Breast epithelium (tissue), 3 donors: ENCODE data around the gene SPR.
"Not testable (repeated sequence)": the region's sequence is repeated elsewhere in the genome, so short reads cannot be mapped to it uniquely, and the experiment has no call there.

Experiments used
- CTCF ChIP-seq, 3 donors: fragments of 450-650 bp; IDR thresholded peaks; one replicate each; pipeline ENCODE4 v1.5.1; 2016 to 2017; ENCODE audit warnings: antibody characterized with exemption in 3 of 3, mild to moderate bottlenecking in 3 of 3, moderate library complexity in 3 of 3
- POLR2A ChIP-seq: fragments of 450-650 bp; IDR thresholded peaks from one replicate; pipeline ENCODE4 v1.6.1; 2016; ENCODE audit warnings: antibody characterized with exemption, mild to moderate bottlenecking, moderate library complexity

- not testable (repeated sequence) for TF ChIP-seq CTCF (IDR thresholded peaks at IDR 0.05); POLR2A
These were observed 20.2 kb downstream of the SPR start for GRCh38 chr2:72907369-72907768.
